Smooth muscle cell (in vitro differentiated cells): Measurements from ENCODE around the gene IFT52. TPM values are rescaled to one million over a fixed set of nuclear protein-coding genes. Genes with fewer than 3 reads are reported as not detected.

ENCODE experiments used
- DNase-seq: peaks from one replicate; lab custom pipeline; 2025; ENCODE audit not compliant: unreplicated experiment; lab: John Stamatoyannopoulos, UW
- H2AFZ ChIP-seq: fragments of 200-600 bp; sonication (generic); 2 replicates; pipeline ENCODE4 v1.6.0; 2016; ENCODE audit warnings: antibody characterized with exemption, low read depth, mild to moderate bottlenecking
- H3F3A ChIP-seq: fragments of 200-600 bp; sonication (generic); 2 replicates; pipeline ENCODE4 v1.6.0; 2017; ENCODE audit warnings: antibody characterized with exemption, low read depth
- H3K27ac ChIP-seq: fragments of 200-600 bp; sonication (generic); 2 replicates; pipeline ENCODE4 v1.5.1; 2016; ENCODE audit warnings: low read depth, mild to moderate bottlenecking
- H3K27me3 ChIP-seq: fragments of 200-600 bp; sonication (generic); 2 replicates; pipeline ENCODE4 v1.6.1; 2016; ENCODE audit warnings: low read depth, mild to moderate bottlenecking
- H3K36me3 ChIP-seq: fragments of 200-600 bp; sonication (generic); 2 replicates; pipeline ENCODE4 v1.5.1; 2016; ENCODE audit warnings: low read depth
- H3K4me1 ChIP-seq: fragments of 200-600 bp; sonication (generic); 2 replicates; pipeline ENCODE4 v1.5.1; 2016; ENCODE audit warnings: low read depth
- H3K4me2 ChIP-seq: fragments of 200-600 bp; sonication (generic); 2 replicates; pipeline ENCODE4 v1.6.0; 2016; ENCODE audit warnings: mild to moderate bottlenecking
- H3K4me3 ChIP-seq: fragments of 200-600 bp; sonication (generic); 2 replicates; pipeline ENCODE4 v1.5.1; 2016; ENCODE audit warnings: mild to moderate bottlenecking
- H3K79me2 ChIP-seq: fragments of 200-600 bp; sonication (generic); 2 replicates; pipeline ENCODE4 v1.6.0; 2016; ENCODE audit warnings: low read depth, mild to moderate bottlenecking
- H3K9ac ChIP-seq: fragments of 200-600 bp; sonication (generic); 2 replicates; pipeline ENCODE4 v1.6.0; 2016; ENCODE audit warnings: low read depth
- H3K9me3 ChIP-seq: fragments of 200-600 bp; sonication (generic); replicated peaks from 2 replicates; pipeline ENCODE4 v1.5.1; 2016; ENCODE audit warnings: low read depth
- H4K20me1 ChIP-seq: fragments of 200-600 bp; sonication (generic); 2 replicates; pipeline ENCODE4 v1.6.0; 2016; ENCODE audit warnings: low read depth
- WGBS: methylation state at CpG from one replicate; pipeline ENCODE4 v1.1.7; 2016; ENCODE audit warnings: low lambda C conversion rate; 5-methylcytosine and 5-hydroxymethylcytosine counted together
- polyA plus RNA-seq: library from polyadenylated mRNA; unstranded; fragments of >200 nt; fragmentation: Nextera tagmentation; extraction: Ambion mirVana; gene quantifications from 2 replicates; pipeline ENCODE4 v1.2.1, GENCODE V29; 2016
- total RNA-seq: library from RNA; depleted of rRNA; stranded (reverse); fragments of >200 nt; gene quantifications from 2 replicates; pipeline ENCODE4 v1.2.3, GENCODE V29; 2014
- TF ChIP-seq, protein P1 (sequence below): fragments of 200-600 bp; sonication (generic); IDR thresholded peaks from 2 replicates; pipeline ENCODE4 v1.5.1; 2017; ENCODE audit warnings: borderline replicate concordance, mild to moderate bottlenecking, antibody characterized with exemption; ENCODE audit not compliant: insufficient read depth, poor library complexity, severe bottlenecking

Gene IFT52
- total and polyA plus RNA-seq, 2 experiments from 2014 or later: 46.5 to 51.0 TPM

DNA sequence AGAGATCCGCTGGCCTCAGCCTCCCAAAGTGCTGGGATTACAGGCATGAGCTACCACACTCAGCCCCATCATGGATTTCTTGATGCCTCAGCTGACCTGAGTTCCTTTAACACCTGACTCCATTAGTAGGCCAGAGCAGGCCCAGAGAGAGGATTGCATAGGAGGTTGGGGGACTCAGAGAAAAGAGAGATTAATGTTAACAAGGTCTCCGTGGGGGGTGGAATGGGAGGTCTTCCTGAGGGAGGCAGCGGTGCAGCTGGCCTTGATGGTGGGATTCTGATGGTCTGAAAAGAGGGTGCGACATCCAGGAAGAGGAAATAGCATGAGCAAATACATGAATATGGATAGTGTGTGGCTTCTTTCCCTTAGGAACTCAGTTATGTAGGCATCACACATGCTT is 22.0 kb upstream of the IFT52 start:
- H3K4me1 ChIP-seq: no peaks in the 10 kb centered on the region
- no peaks in the 10 kb centered on the region for H3K27me3 ChIP-seq
- H3K27ac ChIP-seq: no peak overlapping the region
- no peak overlapping the region for H3K4me3 ChIP-seq
- H2AFZ ChIP-seq: no peak overlapping the region
- no peaks in the 10 kb centered on the region for H3K36me3 ChIP-seq
- DNase-seq: no peak
- no peak overlapping the region for H3K4me2 ChIP-seq
- H3K9me3 ChIP-seq: no peaks in the 10 kb centered on the region
- 84% methylated on average over 4 of the region's 4 CpGs for WGBS
- no peaks in the 10 kb centered on the region for H4K20me1 ChIP-seq
- TF ChIP-seq, protein P1, sequence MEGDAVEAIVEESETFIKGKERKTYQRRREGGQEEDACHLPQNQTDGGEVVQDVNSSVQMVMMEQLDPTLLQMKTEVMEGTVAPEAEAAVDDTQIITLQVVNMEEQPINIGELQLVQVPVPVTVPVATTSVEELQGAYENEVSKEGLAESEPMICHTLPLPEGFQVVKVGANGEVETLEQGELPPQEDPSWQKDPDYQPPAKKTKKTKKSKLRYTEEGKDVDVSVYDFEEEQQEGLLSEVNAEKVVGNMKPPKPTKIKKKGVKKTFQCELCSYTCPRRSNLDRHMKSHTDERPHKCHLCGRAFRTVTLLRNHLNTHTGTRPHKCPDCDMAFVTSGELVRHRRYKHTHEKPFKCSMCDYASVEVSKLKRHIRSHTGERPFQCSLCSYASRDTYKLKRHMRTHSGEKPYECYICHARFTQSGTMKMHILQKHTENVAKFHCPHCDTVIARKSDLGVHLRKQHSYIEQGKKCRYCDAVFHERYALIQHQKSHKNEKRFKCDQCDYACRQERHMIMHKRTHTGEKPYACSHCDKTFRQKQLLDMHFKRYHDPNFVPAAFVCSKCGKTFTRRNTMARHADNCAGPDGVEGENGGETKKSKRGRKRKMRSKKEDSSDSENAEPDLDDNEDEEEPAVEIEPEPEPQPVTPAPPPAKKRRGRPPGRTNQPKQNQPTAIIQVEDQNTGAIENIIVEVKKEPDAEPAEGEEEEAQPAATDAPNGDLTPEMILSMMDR: no peak
- H3K79me2 ChIP-seq: no peaks in the 10 kb centered on the region
- no peak overlapping the region for H3K9ac ChIP-seq
- no peaks in the 10 kb centered on the region for H3F3A ChIP-seq

DNA sequence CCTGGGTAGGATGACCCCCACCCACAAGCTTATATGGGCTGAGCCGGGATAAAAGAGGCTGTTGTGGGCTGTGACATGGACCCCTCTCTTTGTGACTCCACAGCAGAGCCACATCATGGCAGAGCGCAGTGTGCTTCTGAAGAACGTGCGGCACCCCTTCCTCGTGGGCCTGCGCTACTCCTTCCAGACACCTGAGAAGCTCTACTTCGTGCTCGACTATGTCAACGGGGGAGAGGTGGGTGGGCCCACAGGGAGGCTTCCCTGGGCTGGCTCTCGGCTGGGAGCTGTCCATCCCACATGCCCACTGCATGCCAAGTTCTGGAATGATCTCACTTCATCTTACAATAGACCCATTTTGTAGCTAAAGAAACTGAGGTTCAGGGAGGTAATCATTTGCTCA is 21.5 kb upstream of the IFT52 start:
- WGBS: 96% methylated on average over 10 of the region's 10 CpGs
- TF ChIP-seq, protein P1: no peak
- H3K79me2 ChIP-seq: no peaks in the 10 kb centered on the region
- no peak for DNase-seq
- H3K27ac ChIP-seq: no peak overlapping the region
- no peak overlapping the region for H3K4me3 ChIP-seq
- no peaks in the 10 kb centered on the region for H3K9me3 ChIP-seq
- no peaks in the 10 kb centered on the region for H3K4me1 ChIP-seq
- no peaks in the 10 kb centered on the region for H3K36me3 ChIP-seq
- H3K27me3 ChIP-seq: no peaks in the 10 kb centered on the region
- H3K4me2 ChIP-seq: no peak overlapping the region
- no peaks in the 10 kb centered on the region for H3F3A ChIP-seq
- H3K9ac ChIP-seq: no peak overlapping the region
- H4K20me1 ChIP-seq: no peaks in the 10 kb centered on the region
- H2AFZ ChIP-seq: no peak overlapping the region

DNA sequence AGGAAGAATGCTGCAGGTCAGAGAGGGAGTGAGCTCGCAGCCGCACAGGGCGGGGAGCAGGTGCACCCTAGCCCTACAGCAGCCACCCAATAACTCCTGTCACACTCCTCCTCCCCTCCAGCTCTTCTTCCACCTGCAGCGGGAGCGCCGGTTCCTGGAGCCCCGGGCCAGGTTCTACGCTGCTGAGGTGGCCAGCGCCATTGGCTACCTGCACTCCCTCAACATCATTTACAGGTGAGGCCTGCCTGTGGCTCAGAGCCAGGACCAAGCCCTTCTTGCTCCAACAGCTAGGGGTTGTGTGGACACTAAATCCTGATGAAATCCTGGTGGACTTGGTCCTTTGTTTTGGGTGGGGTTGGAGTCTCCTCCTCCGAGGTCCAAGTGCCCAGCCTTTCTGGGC is 20.2 kb upstream of the IFT52 start:
- no peak overlapping the region for H2AFZ ChIP-seq
- no peaks in the 10 kb centered on the region for H4K20me1 ChIP-seq
- H3K4me2 ChIP-seq: no peak overlapping the region
- no peaks in the 10 kb centered on the region for H3K27me3 ChIP-seq
- WGBS: 96% methylated on average over 10 of the region's 10 CpGs
- TF ChIP-seq, protein P1: no peak
- no peaks in the 10 kb centered on the region for H3K36me3 ChIP-seq
- H3F3A ChIP-seq: no peaks in the 10 kb centered on the region
- no peak overlapping the region for H3K9ac ChIP-seq
- H3K79me2 ChIP-seq: no peaks in the 10 kb centered on the region
- no peaks in the 10 kb centered on the region for H3K4me1 ChIP-seq
- no peak overlapping the region for H3K4me3 ChIP-seq
- no peaks in the 10 kb centered on the region for H3K9me3 ChIP-seq
- no peak for DNase-seq
- no peak overlapping the region for H3K27ac ChIP-seq

DNA sequence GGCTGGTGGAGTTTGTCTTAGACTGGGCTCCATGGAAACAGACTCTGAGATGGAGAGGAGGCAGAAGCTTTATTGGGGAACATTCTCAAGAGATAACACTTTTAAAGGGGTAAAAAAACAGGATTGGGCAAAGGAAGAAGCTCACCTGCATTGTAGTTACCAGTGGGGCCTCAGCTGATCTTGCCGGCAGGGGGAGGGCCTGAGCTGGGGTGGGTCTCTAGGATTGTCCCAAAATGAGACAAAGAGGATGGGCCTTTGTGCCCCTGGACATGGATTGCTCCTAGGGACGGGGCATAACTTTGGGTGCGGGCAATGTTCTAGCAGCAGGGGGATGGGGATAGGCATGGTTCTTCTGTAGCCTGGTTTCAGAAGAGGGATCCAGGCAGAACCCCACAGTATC is 19.4 kb upstream of the IFT52 start:
- Histone ChIP-seq H3K4me1 (no peaks in the 10 kb centered on the region), H3K9me3 (no peaks in the 10 kb centered on the region), H3K79me2 (no peaks in the 10 kb centered on the region), H2AFZ (no peak overlapping the region), H4K20me1 (no peaks in the 10 kb centered on the region), H3K9ac (no peak overlapping the region), H3K4me2 (no peak overlapping the region), H3K36me3 (no peaks in the 10 kb centered on the region), H3K27ac (no peak overlapping the region), H3F3A (no peaks in the 10 kb centered on the region), H3K27me3 (no peaks in the 10 kb centered on the region), H3K4me3 (no peak overlapping the region)
- 96% methylated on average over 3 of the region's 3 CpGs for whole genome bisulfite sequencing
- TF ChIP-seq, protein P1: no peak
- no peak for DNase-seq
